ENCODE measurements around the gene RYR2. TPM values are rescaled to one million over a fixed set of nuclear protein-coding genes. Genes with fewer than 3 reads are reported as not detected.

The RYR2 gene
- polyA plus RNA-seq, 1 of the 3 experiments (the other 2 are of a cell fraction) = under 0.01 TPM

GRCh38 chr1:237235091-237235490 lies 193.1 kb downstream of the RYR2 start:
- no peak overlapping the region for H3K27ac ChIP-seq (ENCODE audit: low read depth in 2 of 2, low read length in 1 of 2)
- H2AFZ ChIP-seq (ENCODE audit: low read depth) = no peak overlapping the region
- no peak overlapping the region for H3K4me2 ChIP-seq
- DNase-seq = no peak
- no peaks in the 10 kb centered on the region for H3K9me2 ChIP-seq
- H4K20me1 ChIP-seq (ENCODE audit: insufficient read depth) = no peaks in the 10 kb centered on the region
- H3K79me2 ChIP-seq (ENCODE audit: insufficient read depth) = no peaks in the 10 kb centered on the region
- ChIA-PET CTCF (no interaction called here), POLR2A (no interaction called here)
- H3K4me1 ChIP-seq (ENCODE audit: control insufficient read depth in 1 of 2, insufficient read depth in 2 of 2, low read depth in 1 of 2, low read length in 1 of 2) = no peaks in the 10 kb centered on the region
- H3K9me3 ChIP-seq = no peaks in the 10 kb centered on the region
- no peak for TF ChIP-seq REST (IDR thresholded peaks at IDR 0.05; ENCODE audit: low read depth, low read length)
- TF ChIP-seq SIN3A (IDR thresholded peaks at IDR 0.05; ENCODE audit: borderline replicate concordance, low read depth, low read length) = no peak
- TF ChIP-seq IRF3 (IDR thresholded peaks at IDR 0.05; ENCODE audit: low read depth, low read length) = no peak
- no peak for TF ChIP-seq MEF2A (IDR thresholded peaks at IDR 0.05; ENCODE audit: borderline replicate concordance, low read depth)
- no peak for TF ChIP-seq FOXM1 (IDR thresholded peaks at IDR 0.05; ENCODE audit: low read depth)
- TF ChIP-seq PBX3 (IDR thresholded peaks at IDR 0.05) = no peak
- TF ChIP-seq NFIC (IDR thresholded peaks at IDR 0.05; ENCODE audit: borderline replicate concordance) = no peak
- no peak for TF ChIP-seq TCF12 (IDR thresholded peaks at IDR 0.05)
- TF ChIP-seq JUND (IDR thresholded peaks at IDR 0.05) = no peak
- TF ChIP-seq GABPA (IDR thresholded peaks at IDR 0.05; ENCODE audit: low read depth) = no peak
- no peak for TF ChIP-seq SMC3 (IDR thresholded peaks at IDR 0.05; ENCODE audit: low read depth, low read length)
- TF ChIP-seq ELF1 (IDR thresholded peaks at IDR 0.05) = no peak
- TF ChIP-seq MXI1 (IDR thresholded peaks at IDR 0.05; ENCODE audit: low read depth, low read length) = no peak
- H3K4me3 ChIP-seq (ENCODE audit: low read depth in 2 of 2, low read length in 1 of 2) = no peak overlapping the region
- H3K27me3 ChIP-seq (ENCODE audit: insufficient read depth) = no peaks in the 10 kb centered on the region
- WGBS (ENCODE audit: low lambda C conversion rate) = 26% methylated on average over 3 of the region's 3 CpGs
- H3F3A ChIP-seq (replicated peaks; ENCODE audit: insufficient read depth) = no peaks in the 10 kb centered on the region
- no peak overlapping the region for H3K9ac ChIP-seq
- no peaks in the 10 kb centered on the region for H3K36me3 ChIP-seq (replicated peaks in 1 of 2; ENCODE audit: control insufficient read depth in 1 of 2, insufficient read depth in 2 of 2, low read length in 1 of 2)

- DNase-seq = no peak
- CTCF ChIA-PET = no interaction called here
Observed at GRCh38 chr1:237237721-237238120, 195.7 kb downstream of the RYR2 start.

More at GRCh38 chr1:237237721-237238120, 195.7 kb downstream of the RYR2 start:
- Histone ChIP-seq H3K9ac (no peak overlapping the region), H3K9me2 (no peaks in the 10 kb centered on the region), H3K79me2 (ENCODE audit: insufficient read depth) (no peaks in the 10 kb centered on the region), H3K4me2 (no peak overlapping the region), H4K20me1 (ENCODE audit: insufficient read depth) (no peaks in the 10 kb centered on the region), H3F3A (replicated peaks; ENCODE audit: insufficient read depth) (no peaks in the 10 kb centered on the region), H3K27me3 (ENCODE audit: insufficient read depth) (no peaks in the 10 kb centered on the region), H3K9me3 (no peaks in the 10 kb centered on the region), H3K36me3 (replicated peaks in 1 of 2; ENCODE audit: control insufficient read depth in 1 of 2, insufficient read depth in 2 of 2, low read length in 1 of 2) (no peaks in the 10 kb centered on the region), H3K4me1 (ENCODE audit: control insufficient read depth in 1 of 2, insufficient read depth in 2 of 2, low read depth in 1 of 2, low read length in 1 of 2) (no peaks in the 10 kb centered on the region), H2AFZ (ENCODE audit: low read depth) (no peak overlapping the region), H3K27ac (ENCODE audit: low read depth in 2 of 2, low read length in 1 of 2) (no peak overlapping the region), H3K4me3 (ENCODE audit: low read depth in 2 of 2, low read length in 1 of 2) (no peak overlapping the region)
- POLR2A ChIA-PET = no interaction called here
- 33% methylated on average over 3 of the region's 3 CpGs for WGBS (ENCODE audit: low lambda C conversion rate)
- TF ChIP-seq RCOR1 (IDR thresholded peaks at IDR 0.05; ENCODE audit: low read length) (no peak), RAD21 (IDR thresholded peaks at IDR 0.05; ENCODE audit: low read length) (no peak), FOSL2 (IDR thresholded peaks at IDR 0.05; ENCODE audit: borderline replicate concordance, low read depth) (no peak)

Data from SK-N-SH (cell line).